Measurements from ENCODE around the gene BST2.

DNA sequence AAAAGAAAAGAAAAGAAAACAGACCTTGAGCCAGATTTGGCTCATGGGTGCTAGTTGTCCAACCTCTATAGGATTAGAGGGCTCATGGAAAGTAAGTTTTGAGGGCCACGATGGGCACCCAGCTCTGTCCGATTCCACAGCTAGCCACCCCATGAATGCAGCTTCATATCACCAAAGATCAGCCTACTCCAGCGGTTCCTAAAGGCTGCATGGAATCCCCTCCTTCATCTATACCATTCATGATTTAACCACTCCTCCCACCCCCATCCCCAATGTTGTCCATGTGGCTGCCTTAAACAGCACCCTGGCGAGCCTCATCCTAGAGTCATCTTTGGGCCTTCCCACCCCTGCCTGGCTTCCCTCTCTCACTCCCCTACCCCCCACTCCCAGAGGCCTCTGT lies 16.5 kb upstream of the BST2 start:
- no peak for TF ChIP-seq CTCF (IDR thresholded peaks at IDR 0.05)
- no peak for TF ChIP-seq POLR2A (IDR thresholded peaks at IDR 0.05)
